ENCODE results near the gene KLHL10. TPM values are rescaled to one million over a fixed set of nuclear protein-coding genes. Genes with fewer than 3 reads are reported as not detected.

The KLHL10 gene
- total and polyA plus RNA-seq, 2 experiments from 2014 or later: 0.13 to 0.42 TPM

DNA sequence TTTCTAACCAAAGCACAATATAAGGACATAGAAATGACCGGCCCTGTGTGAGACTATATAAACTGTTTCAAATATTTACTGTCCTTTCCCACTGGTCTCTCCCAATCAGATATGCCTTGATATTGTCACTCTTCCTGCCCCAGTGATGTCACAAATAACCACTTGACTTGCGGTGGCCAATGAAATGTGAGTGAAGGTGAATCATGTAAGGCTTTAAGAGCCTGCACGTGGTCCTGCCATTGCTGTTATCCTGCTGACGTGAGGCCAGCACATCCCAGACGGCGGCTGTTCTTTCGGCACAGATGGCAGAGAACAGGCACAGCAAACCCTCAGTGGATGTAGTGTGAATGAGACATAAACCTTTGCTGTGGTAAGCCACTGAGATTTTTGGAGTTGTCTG is 33.0 kb downstream of the KLHL10 start:
- Histone ChIP-seq H3K79me2 (replicated peaks; ENCODE audit: insufficient read depth) (no peaks in the 10 kb centered on the region), H3K36me3 (ENCODE audit: insufficient read depth) (peaks cover 78% of the 10 kb centered on the region), H3K4me3 (no peak overlapping the region), H2AFZ (no peak overlapping the region), H3K9me2 (ENCODE audit: insufficient read depth) (no peaks in the 10 kb centered on the region), H3K4me1 (ENCODE audit: insufficient read depth) (no peaks in the 10 kb centered on the region), H3K27ac (ENCODE audit: low read depth) (no peak overlapping the region), H4K20me1 (replicated peaks; ENCODE audit: insufficient read depth) (peaks cover 8% of the 10 kb centered on the region), H3K4me2 (no peak overlapping the region), H3F3A (replicated peaks; ENCODE audit: low read depth) (peaks cover 42% of the 10 kb centered on the region), H3K27me3 (ENCODE audit: insufficient read depth) (no peaks in the 10 kb centered on the region)
- H3K4me3 Mint-ChIP-seq: no peak overlapping the region
- peaks cover 7% of the 10 kb centered on the region for H3K27me3 Mint-ChIP-seq (ENCODE audit: insufficient read depth, low read depth, poor library complexity)
- no peak overlapping the region for H3K27ac Mint-ChIP-seq
- peaks cover 89% of the 10 kb centered on the region for H3K36me3 Mint-ChIP-seq (ENCODE audit: low read depth)
- no peak for TF ChIP-seq ZNF331 (CRISPR knock-in tag; IDR thresholded peaks at IDR 0.05; ENCODE audit: low read depth)
- TF ChIP-seq, protein P1, sequence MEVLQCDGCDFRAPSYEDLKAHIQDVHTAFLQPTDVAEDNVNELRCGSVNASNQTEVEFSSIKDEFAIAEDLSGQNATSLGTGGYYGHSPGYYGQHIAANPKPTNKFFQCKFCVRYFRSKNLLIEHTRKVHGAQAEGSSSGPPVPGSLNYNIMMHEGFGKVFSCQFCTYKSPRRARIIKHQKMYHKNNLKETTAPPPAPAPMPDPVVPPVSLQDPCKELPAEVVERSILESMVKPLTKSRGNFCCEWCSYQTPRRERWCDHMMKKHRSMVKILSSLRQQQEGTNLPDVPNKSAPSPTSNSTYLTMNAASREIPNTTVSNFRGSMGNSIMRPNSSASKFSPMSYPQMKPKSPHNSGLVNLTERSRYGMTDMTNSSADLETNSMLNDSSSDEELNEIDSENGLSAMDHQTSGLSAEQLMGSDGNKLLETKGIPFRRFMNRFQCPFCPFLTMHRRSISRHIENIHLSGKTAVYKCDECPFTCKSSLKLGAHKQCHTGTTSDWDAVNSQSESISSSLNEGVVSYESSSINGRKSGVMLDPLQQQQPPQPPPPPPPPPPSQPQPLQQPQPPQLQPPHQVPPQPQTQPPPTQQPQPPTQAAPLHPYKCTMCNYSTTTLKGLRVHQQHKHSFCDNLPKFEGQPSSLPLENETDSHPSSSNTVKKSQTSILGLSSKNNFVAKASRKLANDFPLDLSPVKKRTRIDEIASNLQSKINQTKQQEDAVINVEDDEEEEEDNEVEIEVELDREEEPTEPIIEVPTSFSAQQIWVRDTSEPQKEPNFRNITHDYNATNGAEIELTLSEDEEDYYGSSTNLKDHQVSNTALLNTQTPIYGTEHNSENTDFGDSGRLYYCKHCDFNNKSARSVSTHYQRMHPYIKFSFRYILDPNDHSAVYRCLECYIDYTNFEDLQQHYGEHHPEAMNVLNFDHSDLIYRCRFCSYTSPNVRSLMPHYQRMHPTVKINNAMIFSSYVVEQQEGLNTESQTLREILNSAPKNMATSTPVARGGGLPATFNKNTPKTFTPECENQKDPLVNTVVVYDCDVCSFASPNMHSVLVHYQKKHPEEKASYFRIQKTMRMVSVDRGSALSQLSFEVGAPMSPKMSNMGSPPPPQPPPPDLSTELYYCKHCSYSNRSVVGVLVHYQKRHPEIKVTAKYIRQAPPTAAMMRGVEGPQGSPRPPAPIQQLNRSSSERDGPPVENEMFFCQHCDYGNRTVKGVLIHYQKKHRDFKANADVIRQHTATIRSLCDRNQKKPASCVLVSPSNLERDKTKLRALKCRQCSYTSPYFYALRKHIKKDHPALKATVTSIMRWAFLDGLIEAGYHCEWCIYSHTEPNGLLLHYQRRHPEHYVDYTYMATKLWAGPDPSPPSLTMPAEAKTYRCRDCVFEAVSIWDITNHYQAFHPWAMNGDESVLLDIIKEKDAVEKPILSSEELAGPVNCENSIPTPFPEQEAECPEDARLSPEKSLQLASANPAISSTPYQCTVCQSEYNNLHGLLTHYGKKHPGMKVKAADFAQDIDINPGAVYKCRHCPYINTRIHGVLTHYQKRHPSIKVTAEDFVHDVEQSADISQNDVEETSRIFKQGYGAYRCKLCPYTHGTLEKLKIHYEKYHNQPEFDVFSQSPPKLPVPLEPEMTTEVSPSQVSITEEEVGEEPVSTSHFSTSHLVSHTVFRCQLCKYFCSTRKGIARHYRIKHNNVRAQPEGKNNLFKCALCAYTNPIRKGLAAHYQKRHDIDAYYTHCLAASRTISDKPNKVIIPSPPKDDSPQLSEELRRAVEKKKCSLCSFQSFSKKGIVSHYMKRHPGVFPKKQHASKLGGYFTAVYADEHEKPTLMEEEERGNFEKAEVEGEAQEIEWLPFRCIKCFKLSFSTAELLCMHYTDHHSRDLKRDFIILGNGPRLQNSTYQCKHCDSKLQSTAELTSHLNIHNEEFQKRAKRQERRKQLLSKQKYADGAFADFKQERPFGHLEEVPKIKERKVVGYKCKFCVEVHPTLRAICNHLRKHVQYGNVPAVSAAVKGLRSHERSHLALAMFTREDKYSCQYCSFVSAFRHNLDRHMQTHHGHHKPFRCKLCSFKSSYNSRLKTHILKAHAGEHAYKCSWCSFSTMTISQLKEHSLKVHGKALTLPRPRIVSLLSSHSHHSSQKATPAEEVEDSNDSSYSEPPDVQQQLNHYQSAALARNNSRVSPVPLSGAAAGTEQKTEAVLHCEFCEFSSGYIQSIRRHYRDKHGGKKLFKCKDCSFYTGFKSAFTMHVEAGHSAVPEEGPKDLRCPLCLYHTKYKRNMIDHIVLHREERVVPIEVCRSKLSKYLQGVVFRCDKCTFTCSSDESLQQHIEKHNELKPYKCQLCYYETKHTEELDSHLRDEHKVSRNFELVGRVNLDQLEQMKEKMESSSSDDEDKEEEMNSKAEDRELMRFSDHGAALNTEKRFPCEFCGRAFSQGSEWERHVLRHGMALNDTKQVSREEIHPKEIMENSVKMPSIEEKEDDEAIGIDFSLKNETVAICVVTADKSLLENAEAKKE (CRISPR knock-in tag; IDR thresholded peaks at IDR 0.05): no peak
- TF ChIP-seq, protein P2, sequence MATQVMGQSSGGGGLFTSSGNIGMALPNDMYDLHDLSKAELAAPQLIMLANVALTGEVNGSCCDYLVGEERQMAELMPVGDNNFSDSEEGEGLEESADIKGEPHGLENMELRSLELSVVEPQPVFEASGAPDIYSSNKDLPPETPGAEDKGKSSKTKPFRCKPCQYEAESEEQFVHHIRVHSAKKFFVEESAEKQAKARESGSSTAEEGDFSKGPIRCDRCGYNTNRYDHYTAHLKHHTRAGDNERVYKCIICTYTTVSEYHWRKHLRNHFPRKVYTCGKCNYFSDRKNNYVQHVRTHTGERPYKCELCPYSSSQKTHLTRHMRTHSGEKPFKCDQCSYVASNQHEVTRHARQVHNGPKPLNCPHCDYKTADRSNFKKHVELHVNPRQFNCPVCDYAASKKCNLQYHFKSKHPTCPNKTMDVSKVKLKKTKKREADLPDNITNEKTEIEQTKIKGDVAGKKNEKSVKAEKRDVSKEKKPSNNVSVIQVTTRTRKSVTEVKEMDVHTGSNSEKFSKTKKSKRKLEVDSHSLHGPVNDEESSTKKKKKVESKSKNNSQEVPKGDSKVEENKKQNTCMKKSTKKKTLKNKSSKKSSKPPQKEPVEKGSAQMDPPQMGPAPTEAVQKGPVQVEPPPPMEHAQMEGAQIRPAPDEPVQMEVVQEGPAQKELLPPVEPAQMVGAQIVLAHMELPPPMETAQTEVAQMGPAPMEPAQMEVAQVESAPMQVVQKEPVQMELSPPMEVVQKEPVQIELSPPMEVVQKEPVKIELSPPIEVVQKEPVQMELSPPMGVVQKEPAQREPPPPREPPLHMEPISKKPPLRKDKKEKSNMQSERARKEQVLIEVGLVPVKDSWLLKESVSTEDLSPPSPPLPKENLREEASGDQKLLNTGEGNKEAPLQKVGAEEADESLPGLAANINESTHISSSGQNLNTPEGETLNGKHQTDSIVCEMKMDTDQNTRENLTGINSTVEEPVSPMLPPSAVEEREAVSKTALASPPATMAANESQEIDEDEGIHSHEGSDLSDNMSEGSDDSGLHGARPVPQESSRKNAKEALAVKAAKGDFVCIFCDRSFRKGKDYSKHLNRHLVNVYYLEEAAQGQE (IDR thresholded peaks at IDR 0.05; ENCODE audit: unreplicated experiment): no peak
- TF ChIP-seq EZH2 (IDR thresholded peaks at IDR 0.05; ENCODE audit: low read depth, unreplicated experiment): no peak
- TF ChIP-seq EZH2phosphoT487 (IDR thresholded peaks at IDR 0.05; ENCODE audit: unreplicated experiment): no peak
- TF ChIP-seq, protein P3, sequence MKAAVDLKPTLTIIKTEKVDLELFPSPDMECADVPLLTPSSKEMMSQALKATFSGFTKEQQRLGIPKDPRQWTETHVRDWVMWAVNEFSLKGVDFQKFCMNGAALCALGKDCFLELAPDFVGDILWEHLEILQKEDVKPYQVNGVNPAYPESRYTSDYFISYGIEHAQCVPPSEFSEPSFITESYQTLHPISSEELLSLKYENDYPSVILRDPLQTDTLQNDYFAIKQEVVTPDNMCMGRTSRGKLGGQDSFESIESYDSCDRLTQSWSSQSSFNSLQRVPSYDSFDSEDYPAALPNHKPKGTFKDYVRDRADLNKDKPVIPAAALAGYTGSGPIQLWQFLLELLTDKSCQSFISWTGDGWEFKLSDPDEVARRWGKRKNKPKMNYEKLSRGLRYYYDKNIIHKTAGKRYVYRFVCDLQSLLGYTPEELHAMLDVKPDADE (IDR thresholded peaks at IDR 0.05): no peak
- TF ChIP-seq STAT1 (IDR thresholded peaks at IDR 0.05; ENCODE audit: unreplicated experiment): no peak
- no peak for TF ChIP-seq ZNF114 (CRISPR knock-in tag; IDR thresholded peaks at IDR 0.05)
- no peak for TF ChIP-seq POLR2AphosphoS5 (IDR thresholded peaks at IDR 0.05; ENCODE audit: low read depth)
- TF ChIP-seq CTCF (conservative IDR thresholded peaks at IDR 0.05; ENCODE audit: low read depth in 2 of 2): no peak
- TF ChIP-seq JUNB (IDR thresholded peaks at IDR 0.05; ENCODE audit: unreplicated experiment): no peak
- TF ChIP-seq CREB1 (CRISPR knock-in tag; IDR thresholded peaks at IDR 0.05; ENCODE audit: low read depth): no peak
- no peak for TF ChIP-seq NANOG (IDR thresholded peaks at IDR 0.05; ENCODE audit: borderline replicate concordance)
- H3K4me1 Mint-ChIP-seq: no peaks in the 10 kb centered on the region
- no peak for ATAC-seq
- H3K9me3 Mint-ChIP-seq: peaks cover 4% of the 10 kb centered on the region; the same call in 2 of the 3 replicates
- no peak for DNase-seq (ENCODE audit: low spot score)

Measured in GM23338 (cell line).